Fibroblast of peridontal ligament (primary cell): Measurements from ENCODE around the gene FLCN.
"Not testable (repeated sequence)": the region's sequence is repeated elsewhere in the genome, so short reads cannot be mapped to it uniquely, and the experiment has no call there.

ENCODE experiments used
- DNase-seq: peaks from one replicate; pipeline ENCODE4 v3.0.0-alpha.2; 2010; ENCODE audit errors: extremely low read depth

Gene FLCN

DNA sequence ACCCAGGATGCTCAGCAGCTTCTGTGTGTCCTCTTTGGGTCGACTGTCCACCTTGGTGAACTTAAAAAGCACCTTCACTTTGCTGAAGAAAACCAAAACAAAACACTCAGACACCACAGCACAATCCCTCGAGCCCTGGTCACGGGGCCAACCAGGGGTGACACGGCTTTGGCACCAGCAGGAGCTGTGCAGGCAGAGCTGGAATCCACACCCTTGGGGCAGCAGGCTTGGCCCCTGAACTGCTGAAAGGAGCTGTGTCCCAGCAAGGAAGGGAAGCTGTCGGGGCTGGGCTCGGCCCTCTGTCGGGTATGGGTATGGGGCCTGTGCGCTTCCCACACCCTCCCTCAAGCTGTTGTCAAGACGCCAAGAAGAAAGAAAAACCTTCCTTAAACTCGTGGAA, 23.2 kb downstream of the FLCN start:
- DNase-seq = no peak

DNA sequence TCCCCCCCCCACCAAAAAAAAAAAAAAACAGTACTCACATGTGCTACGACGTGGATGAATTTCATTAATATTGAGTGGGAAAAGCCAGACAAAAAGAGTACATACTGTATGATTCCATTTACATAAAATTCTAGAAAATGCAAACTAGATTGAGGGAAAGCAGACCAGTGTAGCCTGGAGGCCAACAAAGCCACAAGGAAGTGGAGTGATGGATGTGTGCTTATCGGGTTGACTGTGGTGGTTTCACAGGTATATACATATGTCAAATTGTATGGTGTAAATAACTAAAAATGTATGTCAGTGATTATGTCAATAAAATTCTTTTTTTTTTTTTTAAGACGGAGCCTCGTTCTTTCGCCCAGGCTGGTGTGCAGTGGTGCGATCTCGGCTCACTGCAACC, 29.0 kb downstream of the FLCN start:
- DNase-seq = no peak

DNA sequence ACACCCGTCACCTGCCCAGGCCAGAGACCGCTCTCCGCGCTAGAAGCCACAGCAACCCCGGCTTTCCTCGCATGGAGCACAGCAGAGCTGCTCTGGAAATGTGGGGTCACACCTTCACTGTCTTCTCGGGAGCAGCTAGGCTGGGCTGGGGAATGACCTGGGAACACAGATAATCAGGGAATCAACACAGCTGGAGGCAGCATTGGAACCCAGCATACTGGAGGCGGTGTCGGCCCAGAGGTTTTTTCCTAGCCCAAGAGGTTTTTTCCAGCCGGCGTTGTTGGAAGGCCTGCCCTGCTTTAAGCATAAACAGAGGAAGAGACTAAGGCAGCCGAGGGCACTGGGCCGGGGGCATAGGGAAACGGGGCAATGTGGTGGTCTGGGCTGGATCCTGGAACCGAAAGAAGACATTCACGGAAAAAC, 30.0 kb downstream of the FLCN start:
- DNase-seq = no peak

DNA sequence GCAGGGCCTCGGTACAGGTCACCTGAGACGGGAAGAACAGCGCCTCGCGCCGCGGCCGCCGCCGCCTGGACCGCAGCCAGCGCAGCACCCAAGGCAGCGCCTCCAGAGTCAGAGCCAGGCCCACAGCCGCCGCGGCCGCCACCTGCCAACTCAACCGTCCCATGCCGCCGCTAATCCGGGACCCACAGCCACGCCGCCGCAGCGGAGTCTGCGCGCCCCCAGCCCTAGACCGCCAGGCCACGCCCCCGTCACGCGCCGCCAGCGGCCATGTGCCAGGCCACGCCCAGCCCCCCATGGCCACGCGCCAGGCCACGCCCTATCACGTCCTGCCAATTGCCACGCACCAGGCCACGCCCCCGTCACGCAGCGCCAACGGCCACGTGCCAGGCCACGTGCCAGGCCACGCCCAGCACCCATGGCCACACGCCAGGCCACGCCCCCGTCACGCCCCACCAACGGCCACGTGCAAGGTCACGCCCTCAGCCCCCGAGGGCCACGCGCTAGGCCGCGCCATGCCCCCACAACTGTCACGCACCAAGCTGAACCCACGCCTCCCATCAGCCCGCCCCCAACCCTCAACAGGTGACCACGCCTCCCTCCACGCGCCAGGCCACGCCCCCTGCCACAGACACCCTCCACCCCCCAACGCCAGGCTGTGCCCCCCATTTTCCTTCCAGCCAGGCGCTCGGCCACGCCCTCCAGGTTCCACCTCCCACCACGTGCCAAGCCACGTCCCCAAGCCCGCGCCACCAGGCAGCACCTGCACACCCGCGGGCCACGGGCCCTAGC, 30.6 kb downstream of the FLCN start, which contains the start of gene PLD6:
TSS of gene PLD6 (minus strand) at position 210 of the 789 bp plus-strand sequence. CDS start at position 163, 47 bp downstream.
- DNase-seq = peak; percentile 50

DNA sequence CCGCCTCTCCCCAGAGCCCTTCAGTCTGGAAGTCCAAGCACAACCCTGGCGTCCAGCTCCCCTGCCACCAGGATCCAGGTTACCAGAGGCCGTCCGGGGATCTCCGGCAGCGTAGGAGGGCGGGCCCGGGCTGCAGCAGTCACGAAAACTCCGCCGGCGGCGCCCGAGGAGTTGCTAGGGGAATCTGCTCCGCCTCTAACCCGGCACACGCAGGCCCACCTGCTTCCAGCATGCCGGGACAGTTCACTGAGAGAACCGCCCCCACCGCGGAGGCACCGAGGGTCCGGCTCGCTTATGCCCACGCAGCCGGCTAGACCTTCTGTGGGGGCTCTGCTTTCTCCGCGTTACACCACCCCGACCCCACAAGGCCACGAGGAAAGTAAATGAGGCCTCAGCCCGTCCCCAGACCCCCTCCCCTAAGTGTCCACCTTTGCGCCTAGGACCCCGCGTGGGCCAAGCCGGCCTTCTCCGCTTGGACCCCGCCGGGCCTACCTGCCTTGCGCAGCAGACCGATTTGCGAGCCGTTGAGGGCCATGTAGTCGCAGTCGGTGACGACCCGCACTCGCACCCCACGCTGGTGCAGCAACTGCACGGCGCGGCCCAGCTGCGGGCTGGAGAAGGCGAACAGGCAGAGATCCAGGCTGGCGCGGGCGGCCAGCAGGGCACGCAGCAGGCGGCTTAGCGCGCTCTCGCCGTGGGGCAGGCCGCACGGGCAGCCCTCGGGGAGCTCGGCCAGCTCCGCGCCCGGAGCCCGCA, 31.4 kb downstream of the FLCN start:
- no peak for DNase-seq

DNA sequence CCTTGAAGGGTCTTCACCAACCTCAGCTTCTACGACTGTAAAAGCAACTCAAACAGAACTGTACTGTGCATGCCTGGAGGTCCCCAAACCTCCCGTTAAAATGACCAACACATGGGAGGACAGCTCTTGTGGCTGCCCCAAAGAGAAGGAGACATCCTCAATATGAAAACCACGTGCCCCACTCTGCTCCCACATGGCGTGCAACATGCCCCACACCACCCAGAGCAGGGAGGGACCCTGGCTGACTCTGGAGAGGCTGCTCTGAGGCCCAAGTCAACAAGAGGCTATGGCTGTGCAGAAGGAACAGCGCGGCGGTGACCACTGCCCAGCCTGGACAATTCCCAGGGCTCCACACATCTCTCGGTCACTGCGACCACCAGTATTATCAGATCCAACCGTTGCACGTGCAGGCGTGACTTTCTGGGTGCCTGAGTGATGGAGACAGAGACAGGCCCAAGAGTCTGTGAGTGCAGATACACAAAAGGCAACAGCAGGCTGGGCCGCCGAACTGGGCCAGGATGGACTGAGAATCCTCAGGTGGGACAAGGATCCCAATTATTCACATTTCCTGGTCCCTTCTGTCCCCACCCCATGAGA, 32.2 kb downstream of the FLCN start:
- no peak for DNase-seq

DNA sequence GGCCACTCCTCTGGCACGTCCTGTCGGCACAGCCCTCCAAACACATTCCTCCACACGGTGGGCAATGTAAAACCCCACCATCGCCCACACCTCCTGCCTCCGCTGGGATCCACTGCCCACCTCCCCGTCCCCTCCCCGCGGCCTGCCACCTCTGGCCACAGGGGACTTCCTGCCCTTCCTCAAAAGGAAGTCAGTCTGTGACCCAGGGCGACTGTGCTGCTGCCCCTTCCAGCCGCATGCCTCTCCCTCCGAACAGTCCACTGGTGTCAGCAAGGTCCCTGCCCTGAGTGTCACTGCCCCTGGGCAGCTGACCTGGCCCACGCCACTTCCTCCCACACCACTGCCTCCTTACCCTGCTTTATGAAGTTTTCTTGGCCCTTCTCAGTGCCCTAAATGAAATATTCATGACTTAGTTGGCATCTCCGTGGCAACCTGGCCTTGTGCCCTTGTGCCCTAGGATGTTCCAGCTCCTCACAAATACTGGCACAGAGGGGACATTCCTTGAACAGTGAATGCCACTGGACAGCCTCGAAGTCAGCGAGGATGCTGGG, 32.9 kb downstream of the FLCN start:
- no peak for DNase-seq

DNA sequence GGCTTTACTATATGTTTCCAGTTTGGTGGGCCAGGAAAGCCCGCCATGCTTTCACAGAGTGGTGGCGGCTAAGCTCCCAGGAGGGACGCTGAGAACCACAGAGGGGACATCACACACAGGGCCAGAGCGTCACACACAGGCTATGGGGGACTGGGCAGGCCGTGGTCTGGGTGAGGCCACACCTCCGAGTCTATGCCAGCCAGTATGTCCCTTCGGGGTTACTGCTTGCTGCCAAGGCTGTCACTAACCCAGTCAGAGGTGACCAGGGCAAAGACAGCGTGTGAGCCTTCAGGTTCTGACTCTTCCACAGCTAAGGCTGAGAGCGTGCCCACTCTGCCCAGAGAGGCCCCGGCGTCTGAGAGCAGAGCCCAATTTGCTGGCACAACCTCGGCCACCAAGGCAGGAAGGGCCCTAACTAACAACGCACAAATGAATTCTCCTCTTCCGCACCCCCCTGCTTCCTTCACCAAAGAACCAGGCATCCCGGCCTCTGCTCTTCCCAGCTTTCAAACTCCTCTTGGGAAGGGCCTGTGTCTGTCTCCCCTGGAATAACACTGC, 33.7 kb downstream of the FLCN start:
- DNase-seq = no peak

DNA sequence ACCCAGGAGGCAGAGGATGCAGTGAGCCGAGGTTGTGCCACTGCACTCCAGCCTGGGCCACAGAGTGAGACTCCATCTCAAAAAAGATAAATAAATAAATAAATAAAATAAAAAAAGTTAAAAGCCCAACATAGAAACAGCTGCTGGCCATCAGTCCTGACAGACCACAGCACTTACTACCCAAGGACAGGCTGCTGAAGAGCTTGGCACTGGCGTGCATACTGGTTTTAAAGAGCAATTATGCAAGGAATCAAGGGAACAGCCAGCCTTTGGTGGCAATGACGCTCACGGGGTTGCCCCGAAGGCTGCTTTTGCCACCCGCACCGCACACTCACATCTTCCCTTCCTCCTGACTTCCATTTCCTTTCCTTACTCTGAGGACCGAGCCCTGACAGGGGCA, 35.1 kb downstream of the FLCN start:
- no peak for DNase-seq

DNA sequence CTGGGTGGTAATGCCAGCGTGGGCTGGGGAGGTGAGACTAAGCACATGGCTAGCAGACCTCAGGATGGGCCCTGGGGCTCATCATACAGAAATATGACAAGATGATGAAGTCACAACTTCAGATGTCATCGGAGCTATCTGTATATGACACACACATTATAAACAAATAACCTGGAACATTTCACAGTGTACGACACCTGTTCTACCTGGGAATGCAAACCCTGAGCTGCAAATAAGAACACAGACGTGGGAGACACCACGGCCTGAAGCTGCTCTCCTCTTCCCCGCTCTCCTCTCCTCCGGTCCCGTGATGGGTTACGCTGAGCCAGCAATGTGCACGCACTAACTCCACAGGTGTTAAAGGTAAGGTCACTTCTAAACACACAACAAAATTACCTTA, 35.7 kb downstream of the FLCN start:
- no peak for DNase-seq

DNA sequence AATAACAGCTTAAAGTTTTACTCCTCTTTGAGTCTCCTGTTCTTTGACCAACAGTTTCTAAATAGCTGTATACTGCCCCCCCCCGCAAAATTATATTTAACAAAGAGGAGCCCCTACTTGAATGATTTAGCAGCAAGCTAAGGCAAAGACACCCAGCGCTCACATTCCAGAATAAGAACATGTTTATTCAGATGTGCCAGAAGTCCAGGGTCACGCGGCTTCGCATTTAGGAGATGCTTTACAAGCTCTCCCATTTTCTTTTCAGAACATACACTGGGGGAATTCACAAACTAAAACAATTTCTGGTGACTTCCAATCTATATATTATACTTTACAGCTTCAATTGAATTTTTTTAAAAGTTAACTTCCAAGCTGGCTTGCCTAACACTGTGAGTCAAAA, 36.1 kb downstream of the FLCN start:
- peak; percentile 60 for DNase-seq

DNA sequence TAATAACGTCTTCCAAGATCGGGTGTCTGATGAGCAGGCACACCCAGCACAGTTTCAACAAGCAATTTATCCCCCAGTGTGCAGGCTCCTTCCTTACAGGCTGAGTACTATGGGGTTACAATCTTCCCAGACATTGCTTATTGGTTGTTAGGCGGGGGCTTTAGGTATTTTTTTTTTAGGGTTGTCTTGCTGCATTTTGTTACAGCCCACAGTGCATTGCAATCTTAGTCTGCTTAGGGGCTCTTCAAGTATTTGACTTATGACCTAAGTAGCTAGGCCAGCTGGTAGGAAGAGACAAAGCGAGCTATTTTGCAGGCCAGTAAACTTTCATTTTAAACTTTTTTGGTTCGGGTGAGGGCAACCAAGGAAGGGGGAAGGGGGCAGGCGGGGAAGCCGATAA, 36.7 kb downstream of the FLCN start:
- DNase-seq = no peak

DNA sequence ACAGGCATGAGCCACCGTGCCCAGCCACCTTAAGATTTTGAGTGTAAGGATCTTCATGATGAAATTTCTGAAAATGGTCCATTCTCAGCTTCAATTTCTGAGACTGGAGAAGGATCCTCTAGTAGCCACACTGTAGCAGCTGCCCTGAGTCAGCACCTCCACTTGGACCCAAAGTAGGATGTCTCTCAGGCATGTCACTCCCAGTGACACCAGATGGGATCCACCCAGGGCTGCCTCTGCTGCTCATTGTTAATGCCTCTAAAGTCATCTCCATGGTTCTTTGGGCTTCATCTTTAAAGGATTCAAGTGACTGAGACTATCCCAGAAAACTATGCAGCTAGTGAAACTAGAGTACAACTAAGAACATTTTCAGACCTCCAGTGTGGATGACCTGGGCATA, 38.7 kb downstream of the FLCN start:
- no peak for DNase-seq

DNA sequence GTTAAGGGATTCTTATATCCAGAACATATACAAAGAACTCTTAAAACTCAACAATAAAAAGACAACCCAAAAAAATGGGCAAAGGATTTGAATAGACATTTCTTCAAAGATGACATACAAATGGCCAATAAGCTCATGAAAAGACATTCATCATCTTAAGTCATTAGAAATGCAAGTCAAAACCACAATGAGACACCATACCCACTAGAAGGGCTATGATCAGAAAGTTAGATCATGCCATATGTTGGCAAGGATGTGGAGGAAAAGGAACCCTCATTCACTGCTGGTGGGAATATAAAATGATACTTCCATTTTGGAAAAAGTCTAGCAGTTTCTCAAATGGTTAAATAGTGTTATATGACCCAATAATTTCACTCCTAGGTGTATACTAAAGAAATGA, 40.2 kb downstream of the FLCN start:
- DNase-seq = no peak

DNA sequence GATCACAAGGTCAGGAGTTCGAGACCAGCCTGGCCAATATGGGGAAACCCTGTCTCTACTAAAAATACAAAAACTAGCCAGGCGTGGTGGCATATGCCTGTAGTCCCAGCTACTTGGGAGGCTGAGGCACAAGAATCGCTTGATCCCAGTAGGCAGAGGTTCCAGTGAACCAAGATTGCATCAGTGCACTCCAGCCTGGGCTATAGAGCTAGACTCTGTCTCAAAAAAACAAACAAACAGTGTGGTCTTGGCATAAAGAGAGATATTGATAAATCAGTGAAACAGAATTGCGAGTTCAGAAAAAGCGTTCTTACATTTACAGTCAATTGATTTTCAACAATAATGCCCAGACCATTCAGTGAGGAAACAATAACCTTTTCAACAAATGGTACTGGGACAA, 41.5 kb downstream of the FLCN start:
- DNase-seq = not testable (repeated sequence)

DNA sequence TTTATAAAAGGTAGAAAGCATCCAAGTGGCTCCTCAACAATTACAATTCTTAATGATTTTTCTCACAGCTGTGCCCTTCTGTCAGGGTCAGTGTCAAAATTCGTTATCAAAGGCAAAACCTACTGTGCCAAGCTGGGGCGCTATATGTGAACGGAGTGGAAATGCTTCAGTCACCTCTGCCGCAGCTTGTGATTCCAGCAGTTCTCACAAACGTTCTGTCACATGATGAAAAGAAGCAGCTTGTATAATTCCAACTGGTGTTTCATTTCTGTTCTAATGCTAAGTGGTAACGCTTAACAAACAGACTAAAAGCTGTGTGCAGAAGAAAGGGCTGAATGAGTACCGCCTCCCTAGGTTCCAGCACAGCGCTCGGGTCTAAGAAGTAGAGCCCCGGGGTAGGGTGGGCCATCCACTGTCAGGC, 45.0 kb downstream of the FLCN start:
- no peak for DNase-seq

DNA sequence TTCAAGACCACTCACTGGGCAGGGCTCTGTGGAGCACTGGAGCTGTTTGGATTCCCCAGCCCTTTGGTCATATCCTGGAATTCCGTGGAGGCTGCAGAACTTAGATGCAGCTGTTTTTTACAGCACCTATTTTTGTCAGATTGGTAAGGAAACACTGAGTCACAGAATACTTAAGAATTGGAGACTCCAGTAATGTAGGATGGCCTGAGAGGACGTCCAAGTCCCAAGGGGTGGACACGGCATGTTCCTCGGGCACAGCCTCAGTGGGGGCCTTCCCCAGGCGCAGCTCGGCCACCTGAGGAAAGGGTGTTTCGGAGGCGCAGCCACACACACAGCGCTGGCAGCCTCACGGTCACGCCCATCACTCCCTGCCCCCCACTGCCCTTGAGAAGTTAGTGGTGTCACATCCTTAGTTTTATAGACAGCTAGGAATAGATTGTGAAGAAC, 45.6 kb downstream of the FLCN start:
- peak; percentile 60 for DNase-seq

DNA sequence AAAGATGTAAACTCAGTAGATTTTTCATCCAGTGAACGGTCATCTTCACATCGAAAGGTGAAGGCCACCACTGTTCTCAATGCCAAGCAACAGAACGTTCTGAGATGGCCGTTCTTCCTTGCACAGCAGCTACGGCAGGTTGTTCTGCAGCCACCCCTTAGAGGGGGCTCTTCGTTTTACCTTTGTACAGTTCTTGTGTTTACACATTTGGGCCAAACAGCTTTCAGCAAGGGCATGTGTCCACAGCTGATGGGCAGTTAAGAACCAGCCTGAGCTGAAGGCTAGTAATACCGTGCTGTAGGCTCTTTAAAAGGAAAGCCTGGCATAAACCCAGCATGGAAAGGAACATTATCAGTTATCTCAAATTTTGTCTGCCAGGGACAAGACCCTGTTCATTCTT, 46.8 kb downstream of the FLCN start:
- no peak for DNase-seq

DNA sequence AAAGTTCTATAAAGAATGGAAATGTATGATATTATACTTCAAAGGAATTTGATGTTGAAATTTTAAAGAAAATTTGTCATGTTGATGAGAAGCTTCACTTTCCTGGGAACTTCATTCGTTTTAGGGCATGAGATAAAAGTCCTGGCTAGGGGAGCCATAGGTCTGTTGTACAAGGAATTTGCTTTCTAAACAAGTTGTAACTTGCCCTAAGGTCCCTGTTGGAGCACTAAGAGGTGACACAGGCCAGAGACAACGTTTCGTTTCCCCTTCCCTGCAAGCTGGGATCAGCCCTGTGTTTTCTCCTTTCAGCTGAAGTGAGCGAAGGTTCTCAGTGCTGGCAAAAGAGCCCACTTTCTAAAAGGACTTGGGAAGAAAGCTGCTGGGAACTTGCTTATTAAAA, 47.4 kb downstream of the FLCN start:
- no peak for DNase-seq

DNA sequence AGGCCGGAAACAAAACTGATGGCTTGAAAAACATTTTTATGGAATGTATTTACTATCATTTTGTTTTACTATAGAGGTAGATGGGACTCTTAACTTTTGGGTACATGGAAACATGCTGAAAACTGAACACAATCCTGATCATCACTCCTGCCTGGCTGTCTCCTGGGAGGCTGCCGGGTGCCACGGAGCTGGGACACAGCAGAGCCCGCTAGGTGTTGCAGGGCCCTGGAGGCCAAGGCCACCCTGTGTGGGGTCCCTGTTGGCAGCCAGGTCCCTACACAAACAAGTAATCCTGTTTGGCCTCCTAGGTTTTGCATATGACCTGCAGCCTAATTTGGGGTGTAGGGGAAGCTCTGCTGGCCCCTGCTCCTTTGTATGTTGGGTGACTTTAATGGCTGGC, 48.4 kb downstream of the FLCN start:
- DNase-seq = no peak

DNA sequence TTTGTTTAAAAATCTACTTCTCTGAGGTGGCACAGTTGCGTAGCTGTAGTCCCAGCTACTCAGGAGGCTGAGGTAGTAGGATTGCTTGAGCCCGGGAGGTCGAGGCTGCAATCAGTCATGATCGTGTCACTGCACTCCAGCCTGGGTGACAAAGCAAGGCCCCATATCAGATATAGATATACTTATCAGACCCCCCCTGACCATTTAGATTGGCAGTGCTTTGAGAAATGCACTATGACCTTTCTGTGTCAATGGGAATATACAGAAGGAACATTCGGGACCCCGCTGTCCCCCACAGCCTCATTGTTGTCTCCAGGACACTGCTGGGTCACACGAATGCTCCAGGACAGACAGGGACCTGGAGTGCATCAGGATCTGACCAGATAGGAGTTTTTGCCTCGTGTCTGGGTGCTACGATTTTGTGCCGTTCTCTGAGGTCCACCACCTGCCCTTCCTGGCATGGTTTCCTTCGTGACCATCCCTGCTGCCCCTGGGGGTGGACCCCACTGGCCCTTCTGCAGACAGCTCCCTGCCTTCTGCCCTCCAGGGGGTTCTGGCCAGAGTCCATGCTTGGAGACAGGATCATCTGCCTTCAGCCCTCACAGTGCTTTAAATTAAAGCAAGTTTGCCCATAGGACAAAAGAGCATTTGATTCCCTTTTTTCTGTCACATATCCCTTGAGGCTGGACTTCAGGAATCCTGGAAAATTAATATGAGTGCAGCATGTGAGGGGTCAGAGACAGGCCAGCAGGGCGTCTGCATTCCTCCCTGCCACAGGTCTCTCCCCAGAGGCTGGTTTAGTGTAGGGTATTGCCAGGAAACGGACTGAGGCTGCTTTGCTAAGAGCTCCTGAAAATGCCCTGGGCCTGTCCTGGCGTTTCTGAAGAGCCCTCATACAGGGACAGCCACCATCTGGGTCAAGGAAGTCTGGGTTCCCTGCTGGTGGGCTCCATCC, 50.1 kb downstream of the FLCN start:
- DNase-seq = no peak
